Hippocampal formation (tissue), 2 donors: ENCODE results near the gene GRIK5.
"Not testable (repeated sequence)": the region's sequence is repeated elsewhere in the genome, so short reads cannot be mapped to it uniquely, and the experiment has no call there.

Experiments
- DNase-seq, 2 donors: peaks; one replicate each; lab custom pipeline; 2025; lab: John Stamatoyannopoulos, UW

The GRIK5 gene

DNA sequence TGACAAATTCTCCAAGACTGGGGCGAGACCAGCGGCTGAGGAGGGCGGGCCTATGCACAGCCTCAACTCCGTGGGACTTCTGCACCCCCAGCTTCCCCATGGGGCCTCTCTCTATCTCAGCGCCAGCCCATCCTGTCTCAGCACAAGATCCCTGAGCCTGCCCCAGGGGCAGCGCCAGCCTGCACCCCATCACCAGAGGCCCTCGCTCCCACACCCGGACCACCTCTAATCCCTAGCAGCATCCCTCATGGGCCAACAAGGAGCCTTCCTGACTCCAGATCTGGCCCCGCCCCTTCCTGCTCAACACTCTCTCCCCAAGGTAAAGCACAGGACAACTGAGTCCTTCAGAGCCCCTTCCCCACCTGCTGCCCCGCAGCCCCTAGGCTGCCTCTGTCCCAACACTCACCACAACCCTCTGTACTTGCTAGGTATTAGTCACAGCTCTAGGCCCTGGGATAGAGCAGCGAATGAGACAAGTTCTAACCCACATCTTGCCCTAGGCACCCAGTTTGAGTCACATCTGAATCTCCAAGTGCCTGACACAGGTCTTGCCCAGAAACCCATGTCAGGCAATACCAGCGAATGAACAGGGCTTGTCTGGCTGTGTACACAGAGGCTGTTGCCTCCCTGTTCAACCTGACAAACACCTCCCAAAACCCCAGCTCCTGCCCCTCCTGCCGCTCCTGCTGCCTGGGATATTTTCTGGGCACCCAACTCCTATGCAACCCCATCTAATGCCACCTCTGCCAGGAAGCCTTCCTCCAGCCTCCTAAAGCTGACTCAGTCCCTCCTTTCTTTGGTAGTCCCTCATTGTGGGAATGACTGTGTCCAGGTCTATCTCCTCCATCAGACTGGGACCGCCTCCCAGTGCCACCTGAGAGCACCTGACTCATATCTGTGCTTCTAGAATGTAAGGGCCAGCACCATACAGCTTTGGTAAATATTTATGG lies 18.6 kb downstream of the GRIK5 start:
- DNase-seq: no peak

DNA sequence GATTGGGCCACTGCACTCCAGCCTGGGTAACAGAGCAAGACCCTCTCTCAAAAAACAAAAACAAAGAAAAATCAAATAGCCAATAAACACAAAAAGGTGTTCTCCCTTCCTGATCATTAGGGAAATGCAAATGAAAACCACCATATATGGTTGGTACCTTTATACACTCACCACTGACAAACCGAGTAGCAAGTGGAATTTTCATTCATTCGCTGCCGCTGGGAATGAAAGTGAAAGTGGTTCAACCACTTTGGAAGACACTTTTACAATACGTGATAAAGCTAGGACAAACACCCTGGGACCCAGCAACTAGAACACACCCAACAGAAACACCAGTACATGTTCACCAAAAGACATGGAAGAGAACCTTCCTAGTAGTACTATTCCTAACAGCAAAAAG lies 21.0 kb downstream of the GRIK5 start:
- DNase-seq: no peak

DNA sequence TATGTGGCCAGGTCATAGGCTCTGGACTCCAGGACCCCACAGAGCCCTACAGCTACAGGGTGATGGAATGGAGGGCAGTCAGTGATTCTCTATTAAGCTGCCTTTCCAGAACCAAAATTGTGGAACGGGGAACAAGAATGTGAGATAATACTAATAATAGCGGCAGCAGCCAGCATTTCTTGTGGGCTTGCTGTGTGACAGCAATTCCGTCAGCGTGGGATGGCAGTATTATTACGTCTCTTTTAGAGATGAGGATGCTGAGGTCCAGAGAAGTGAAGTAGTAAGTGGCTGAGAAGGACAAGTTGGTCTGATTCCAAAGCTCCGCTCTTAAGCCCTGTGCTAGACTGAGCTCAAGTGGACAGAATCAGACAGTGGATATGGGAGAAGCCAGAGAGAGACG lies 24.4 kb downstream of the GRIK5 start:
- no peak for DNase-seq

GRCh38 chr19:42042455-42043170 lies 27.4 kb downstream of the GRIK5 start:
- peak in 1 of 2 donors; percentile 53 for DNase-seq

- DNase-seq: not testable (repeated sequence)
These were observed 29.5 kb downstream of the GRIK5 start for GRCh38 chr19:42040491-42040890.

- no peak for DNase-seq
These were observed 30.0 kb downstream of the GRIK5 start for GRCh38 chr19:42040031-42040430.

GRCh38 chr19:42038666-42039065 lies 31.3 kb downstream of the GRIK5 start:
- DNase-seq: no peak

DNA sequence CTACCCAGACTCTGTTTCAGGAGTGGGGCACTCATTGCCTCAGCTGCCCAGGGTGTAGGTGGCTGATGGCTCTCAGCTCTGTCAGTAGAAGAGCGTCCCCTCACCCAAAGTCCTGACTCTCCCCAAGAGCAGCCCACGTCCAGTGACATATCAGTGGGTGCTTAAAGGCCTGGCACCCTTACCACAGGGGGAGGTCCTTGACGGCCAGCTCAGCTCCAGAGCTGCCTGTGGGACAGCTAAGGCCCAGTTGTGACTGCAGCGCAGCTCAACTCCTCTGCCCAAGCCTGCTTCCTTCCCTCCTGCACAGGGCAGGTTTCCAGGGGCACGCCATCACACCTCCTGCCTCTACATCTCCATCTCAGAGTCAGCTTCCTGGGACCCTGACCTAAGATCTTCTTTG lies 32.4 kb downstream of the GRIK5 start:
- no peak for DNase-seq

DNA sequence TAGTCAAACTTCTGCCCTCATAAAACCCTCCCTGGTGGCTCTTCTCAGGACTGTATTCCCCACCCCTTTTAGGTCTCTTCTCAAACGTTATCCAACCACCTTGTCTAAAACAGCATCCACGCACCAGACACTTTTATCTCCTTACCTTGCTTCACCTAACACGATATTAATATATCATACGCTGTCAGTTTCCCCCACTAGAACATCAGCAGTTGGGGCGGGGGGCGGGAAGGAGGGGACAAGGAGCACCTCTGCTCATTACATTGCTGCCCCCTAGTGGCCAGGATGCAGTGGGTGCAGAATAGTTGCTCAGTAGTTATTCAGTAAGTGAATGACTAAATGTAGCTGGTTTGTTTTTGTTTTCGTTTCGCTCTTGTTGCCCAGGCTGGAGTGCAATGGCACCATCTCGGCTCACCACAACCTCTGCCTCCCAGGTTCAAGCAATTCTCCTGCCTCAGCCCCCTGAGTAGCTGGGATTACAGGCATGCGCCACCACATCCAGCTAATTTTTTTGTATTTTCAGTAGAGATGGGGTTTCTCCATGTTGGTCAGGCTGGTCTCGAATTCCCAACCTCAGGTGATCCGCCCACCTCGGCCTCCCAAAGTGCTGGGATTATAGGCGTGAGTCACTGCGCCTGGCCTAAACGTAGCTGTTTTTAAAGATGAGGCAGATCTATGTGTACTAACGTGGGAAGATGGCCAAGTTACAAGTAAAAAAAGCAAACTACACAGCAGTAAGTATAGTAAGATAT lies 35.2 kb downstream of the GRIK5 start:
- peak; percentile 27 to 33 for DNase-seq

DNA sequence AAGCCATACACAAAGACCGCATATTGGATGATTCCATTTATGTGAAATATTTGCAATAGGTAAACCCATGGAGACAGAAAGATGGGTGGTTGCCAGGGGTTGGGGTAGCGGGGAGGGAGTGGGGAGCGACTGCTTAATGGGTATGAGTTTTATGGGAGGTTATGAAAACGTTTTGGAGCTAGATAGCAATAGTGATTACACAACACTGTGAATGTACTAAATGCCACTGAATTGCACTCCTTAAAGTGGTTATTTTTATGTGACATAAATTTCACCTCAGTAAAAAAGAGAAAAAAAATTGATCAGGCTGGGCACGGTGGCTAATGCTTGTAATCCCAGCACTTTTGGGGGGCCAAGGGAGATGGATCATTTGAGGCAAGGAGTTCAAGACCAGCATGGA lies 36.6 kb downstream of the GRIK5 start:
- DNase-seq: no peak

GRCh38 chr19:42032431-42032830 lies 37.6 kb downstream of the GRIK5 start:
- DNase-seq: no peak

DNA sequence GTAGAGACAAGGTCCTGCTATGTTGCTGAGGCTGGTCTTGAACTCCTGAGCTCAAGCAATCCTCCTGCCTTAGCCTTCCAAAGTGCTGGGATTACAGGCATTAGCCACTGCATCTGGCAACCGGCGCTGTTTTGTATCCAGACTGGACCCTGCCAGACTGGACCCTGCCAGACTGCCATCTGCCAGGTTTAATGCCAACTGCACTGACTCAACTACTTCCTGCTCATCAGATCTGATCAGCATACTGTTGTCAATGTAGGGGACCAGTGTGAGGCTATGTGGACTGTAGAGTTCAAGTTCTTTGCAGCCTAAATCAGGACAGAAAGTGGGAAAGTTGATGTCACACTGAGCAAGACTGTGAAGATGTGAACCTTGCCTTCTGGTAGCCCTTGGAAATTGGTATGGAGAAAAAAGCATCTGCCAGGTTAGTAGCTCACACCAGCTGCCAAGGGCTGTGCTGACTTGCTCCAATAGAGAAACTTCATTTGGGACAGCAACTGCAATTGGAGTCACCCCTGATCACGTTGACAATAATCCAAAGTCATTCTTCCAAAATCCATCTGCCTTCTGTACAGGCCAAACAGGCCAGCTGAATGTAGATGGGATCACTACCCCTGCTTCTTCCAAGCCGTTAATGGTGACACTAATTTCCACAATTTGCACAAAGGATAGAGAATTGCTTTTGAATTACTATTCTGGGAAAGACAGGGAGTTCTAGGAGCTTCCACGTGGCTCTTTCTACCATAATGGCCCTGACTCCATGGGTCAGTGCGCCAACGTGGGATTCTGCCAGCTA lies 39.2 kb downstream of the GRIK5 start:
- no peak for DNase-seq

- DNase-seq: no peak
These were observed 41.4 kb downstream of the GRIK5 start for GRCh38 chr19:42028304-42029216.

GRCh38 chr19:42024622-42025111 lies 45.3 kb downstream of the GRIK5 start:
- no peak for DNase-seq

GRCh38 chr19:42023943-42024260 lies 46.1 kb downstream of the GRIK5 start:
- no peak for DNase-seq

DNA sequence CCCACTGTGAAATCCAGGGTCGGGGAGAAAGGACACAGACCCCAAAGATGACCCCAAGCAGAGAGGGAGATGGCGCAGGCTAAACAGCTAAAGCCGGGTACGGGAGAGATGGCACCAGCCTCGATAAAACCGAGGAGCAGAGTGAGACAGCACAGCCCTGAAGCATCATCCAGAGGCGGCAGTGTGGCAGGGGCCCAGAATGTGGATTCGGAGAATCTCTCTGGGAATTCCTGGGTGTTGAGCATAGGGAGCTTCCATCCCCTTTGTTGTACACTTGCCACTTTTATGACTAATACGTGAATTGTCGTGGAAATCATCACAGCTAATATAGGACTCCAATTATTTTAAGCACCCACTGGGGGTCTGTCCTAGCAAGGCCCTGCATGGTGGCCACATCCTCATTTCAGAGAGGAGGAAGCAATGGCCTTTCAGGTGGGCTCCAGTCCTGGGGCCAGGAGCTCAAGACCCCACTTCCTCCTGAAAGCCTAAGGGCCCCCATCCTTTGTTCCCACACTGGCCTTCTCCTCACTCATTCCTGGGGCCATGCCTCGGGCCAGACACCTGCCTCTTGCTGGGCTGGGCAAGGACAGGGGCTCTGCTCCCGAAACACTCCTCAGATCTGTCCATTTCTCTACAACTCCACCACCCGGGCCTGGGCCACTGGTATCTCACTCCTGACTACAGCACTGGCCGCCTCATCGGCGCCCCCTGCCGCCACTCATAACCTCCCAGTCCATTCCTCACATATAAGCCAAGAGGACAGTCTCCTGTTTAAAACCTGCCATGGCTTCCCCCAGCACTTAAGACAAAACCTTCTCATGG lies 46.7 kb downstream of the GRIK5 start:
- DNase-seq: no peak

DNA sequence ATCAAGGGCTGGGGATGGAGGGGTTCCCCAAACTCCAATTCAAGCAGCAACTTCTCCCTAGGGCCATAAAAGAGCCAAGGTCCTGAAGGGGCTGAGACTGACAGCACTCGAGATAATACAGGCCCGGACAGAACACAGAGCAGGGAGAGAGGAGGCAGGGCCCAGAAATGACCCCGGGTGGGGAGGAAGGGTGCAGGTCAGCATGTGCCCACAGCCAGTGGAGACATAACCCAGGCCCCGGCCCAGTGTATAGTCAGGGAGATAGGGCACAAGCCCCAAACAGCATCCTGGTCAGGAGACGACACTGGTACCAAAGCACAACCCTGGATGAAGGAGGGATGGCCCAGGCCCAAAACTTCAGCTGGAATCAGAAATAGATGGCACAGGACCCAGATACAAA lies 47.4 kb downstream of the GRIK5 start:
- no peak for DNase-seq

DNA sequence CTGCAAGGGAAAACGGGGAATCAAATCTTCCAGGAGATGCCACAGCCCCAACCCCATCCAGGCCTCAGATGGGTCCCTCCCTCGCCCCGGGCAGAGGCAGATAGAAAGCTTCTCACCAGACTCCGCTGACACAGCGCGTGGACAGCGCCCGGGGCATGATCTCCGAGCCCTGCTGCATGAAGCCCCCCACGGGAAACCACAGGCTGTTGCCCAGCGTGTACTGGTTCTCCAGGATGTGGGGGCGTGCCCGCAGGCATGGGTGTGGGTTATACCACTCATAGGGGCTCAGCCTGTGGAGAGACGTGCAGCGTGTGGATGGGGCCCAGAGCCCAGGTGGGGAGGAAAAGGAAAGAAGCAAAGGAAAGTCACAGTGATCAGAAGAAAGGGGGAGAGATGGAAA lies 48.8 kb downstream of the GRIK5 start:
- no peak for DNase-seq

DNA sequence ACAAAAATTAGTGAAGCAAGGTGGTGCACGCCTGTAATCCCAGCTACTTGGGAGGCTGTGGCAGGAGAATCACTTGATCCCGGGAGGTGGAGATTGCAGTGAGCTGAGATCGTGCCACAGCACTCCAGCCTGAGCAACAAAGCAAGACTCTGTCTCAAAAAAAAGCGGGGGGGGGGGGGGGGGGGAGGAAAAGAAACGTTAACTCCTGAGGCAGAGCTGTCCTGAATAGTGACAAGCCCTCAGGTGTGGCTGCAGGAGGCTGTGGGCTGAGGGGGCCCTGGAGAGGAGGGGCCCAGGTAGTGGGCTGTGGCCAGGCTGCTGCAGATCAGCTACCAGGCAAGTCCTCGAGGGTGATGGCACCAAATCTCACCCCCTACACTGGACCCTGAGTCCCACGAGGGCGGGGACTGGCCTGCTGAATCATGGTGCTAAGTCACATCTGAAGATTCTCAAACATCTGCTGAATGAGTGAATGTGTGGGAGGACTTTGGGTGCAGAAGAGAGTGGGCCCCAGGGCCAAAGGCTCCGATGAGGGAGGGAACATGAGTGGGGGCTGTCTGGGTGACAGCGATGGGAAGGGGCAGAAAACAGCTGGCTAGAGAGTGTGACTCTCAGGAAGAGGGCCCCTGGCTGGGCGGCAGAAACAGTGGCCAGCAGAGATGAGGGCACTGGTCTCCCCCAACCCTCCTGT lies 51.4 kb downstream of the GRIK5 start:
- no peak for DNase-seq
